ENCODE data around the gene MEGF11. TPM values are rescaled to one million over a fixed set of nuclear protein-coding genes. Genes with fewer than 3 reads are reported as not detected.

The MEGF11 gene
- total and polyA plus RNA-seq, 8 donors = 2.6 to 17.4 (median 9.9) TPM; not detected in 1

- intact Hi-C loops (cut with DNase I) = no loop called here
- Histone ChIP-seq H3K4me3 (no peak overlapping the region), H3K9me3 (no peaks in the 10 kb centered on the region), H3K4me1 (no peaks in the 10 kb centered on the region), H3K27me3 (peaks cover 0 to 4% of the 10 kb centered on the region in 2 donors), H3K27ac (no peak overlapping the region), H3K36me3 (no peaks in the 10 kb centered on the region)
- DNase-seq (no peak), ATAC-seq (no peak)
- TF ChIP-seq CTCF (IDR thresholded peaks at IDR 0.05) = no peak
Measured at GRCh38 chr15:66229790-66230465, 23.6 kb downstream of the MEGF11 start.

- no peaks in the 10 kb centered on the region for H3K36me3 ChIP-seq
- DNase-seq (no peak), ATAC-seq (no peak)
- intact Hi-C loops (cut with DNase I) = no loop called here
- no peaks in the 10 kb centered on the region for H3K4me1 ChIP-seq
- H3K27ac ChIP-seq = no peak overlapping the region
- no peak for TF ChIP-seq CTCF (IDR thresholded peaks at IDR 0.05)
- no peaks in the 10 kb centered on the region for H3K9me3 ChIP-seq
- no peak overlapping the region for H3K4me3 ChIP-seq
- peaks cover 0 to 4% of the 10 kb centered on the region in 2 donors for H3K27me3 ChIP-seq
Measured at GRCh38 chr15:66228807-66229735, 24.5 kb downstream of the MEGF11 start.

DNA sequence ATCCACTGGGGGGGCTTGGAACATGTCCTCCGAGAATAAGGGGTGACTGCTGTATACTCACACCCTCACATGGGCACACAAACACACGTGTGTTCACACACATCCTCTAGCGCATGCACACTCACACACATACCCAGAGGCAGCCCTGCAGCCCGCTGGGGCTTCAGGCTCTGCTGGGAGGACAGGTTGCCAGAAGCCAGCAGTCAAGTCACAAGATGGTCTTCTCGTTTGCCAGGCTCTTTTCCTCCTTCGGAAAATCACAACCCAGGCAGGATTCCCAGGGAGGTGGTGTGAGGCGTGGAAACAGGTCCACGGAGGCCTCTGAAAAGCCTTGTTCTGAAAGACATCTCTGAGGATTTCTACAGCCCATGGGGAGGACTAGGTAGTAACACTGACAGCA, 26.8 kb downstream of the MEGF11 start:
- ATAC-seq (no peak), DNase-seq (no peak)
- intact Hi-C loops (cut with DNase I) = no loop called here
- Histone ChIP-seq H3K4me1 (no peaks in the 10 kb centered on the region), H3K9me3 (no peaks in the 10 kb centered on the region), H3K36me3 (no peaks in the 10 kb centered on the region), H3K4me3 (no peak overlapping the region), H3K27ac (no peak overlapping the region), H3K27me3 (no peaks in the 10 kb centered on the region)
- no peak for TF ChIP-seq CTCF (IDR thresholded peaks at IDR 0.05)

DNA sequence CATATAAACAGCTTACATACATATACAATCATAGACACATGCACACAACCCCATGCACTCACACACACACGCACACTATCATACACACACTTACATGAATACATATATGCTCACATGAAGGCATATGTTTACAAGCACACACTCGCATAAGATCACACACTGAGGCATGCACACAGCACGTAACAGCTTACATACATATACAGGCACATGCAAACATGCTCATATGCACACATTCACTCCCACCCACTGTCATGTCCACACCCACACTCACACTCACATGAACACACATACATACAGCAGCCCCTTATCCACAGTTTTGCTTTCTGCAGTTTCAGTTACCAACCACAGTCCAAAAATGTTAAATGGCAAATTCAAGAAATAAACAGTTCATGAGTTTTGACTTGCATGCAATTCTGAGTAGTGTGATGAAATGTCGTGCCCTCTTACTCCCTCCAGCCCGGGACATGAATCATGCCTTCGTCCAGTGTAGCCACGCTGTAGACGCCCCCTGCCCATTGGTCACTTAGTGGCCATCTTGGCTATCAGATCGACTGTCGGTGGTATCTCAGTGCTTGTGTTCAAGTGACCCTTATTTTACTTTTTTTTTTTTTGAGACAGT, 27.8 kb downstream of the MEGF11 start:
- Histone ChIP-seq H3K4me1 (no peaks in the 10 kb centered on the region), H3K36me3 (no peaks in the 10 kb centered on the region), H3K27ac (no peak overlapping the region), H3K27me3 (no peaks in the 10 kb centered on the region), H3K9me3 (no peaks in the 10 kb centered on the region), H3K4me3 (no peak overlapping the region)
- no peak for TF ChIP-seq CTCF (IDR thresholded peaks at IDR 0.05)
- intact Hi-C loops (cut with DNase I) = no loop called here
- no peak for DNase-seq
- ATAC-seq = no peak

DNA sequence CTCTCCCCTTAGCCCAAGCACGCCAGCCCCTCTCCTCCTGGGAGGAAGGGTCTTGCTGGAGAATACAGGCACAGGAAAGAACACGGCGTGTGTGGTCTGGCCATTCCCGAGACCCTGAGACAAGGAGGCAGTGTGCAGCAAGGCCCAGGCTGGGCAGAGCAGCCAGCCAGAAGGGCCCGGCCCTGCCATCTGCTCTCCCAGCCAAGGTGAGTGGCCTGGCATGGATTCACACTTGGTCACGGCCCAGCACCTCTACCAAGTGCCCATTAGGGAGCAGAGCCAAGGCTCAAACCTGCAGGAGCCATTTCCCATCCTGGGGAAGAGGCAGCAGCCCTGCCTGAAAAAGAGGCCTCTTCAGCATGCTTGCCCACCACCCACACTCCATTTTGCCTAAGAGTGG, 28.6 kb downstream of the MEGF11 start:
- Histone ChIP-seq H3K4me3 (no peak overlapping the region), H3K27ac (no peak overlapping the region), H3K36me3 (no peaks in the 10 kb centered on the region), H3K4me1 (no peaks in the 10 kb centered on the region), H3K9me3 (no peaks in the 10 kb centered on the region), H3K27me3 (no peaks in the 10 kb centered on the region)
- no peak for DNase-seq
- intact Hi-C loops (cut with DNase I) = no loop called here
- TF ChIP-seq CTCF (IDR thresholded peaks at IDR 0.05) = no peak
- ATAC-seq = peak; percentile 53

Data from left lung (tissue), 10 donors.